ENCODE data around the gene ACCSL. TPM values are rescaled to one million over a fixed set of nuclear protein-coding genes. Genes with fewer than 3 reads are reported as not detected.

Gene ACCSL
- total RNA-seq, 1 experiment from 2014 or later = not detected

- in situ Hi-C loops (cut with HindIII; ENCODE audit: low sequenced_read_pairs) = no loop called here
- DNase-seq (ENCODE audit: low spot score) = no peak
Measured at GRCh38 chr11:44016546-44017442, 31.0 kb upstream of the ACCSL start.

GRCh38 chr11:44017443-44018126 lies 30.2 kb upstream of the ACCSL start:
- in situ Hi-C loops (cut with HindIII; ENCODE audit: low sequenced_read_pairs) = no loop called here
- no peak for DNase-seq (ENCODE audit: low spot score)

GRCh38 chr11:44018127-44018521 lies 29.7 kb upstream of the ACCSL start:
- DNase-seq (ENCODE audit: low spot score) = no peak
- in situ Hi-C loops (cut with HindIII; ENCODE audit: low sequenced_read_pairs) = no loop called here

GRCh38 chr11:44018829-44019228 lies 29.0 kb upstream of the ACCSL start:
- in situ Hi-C loops (cut with HindIII; ENCODE audit: low sequenced_read_pairs) = no loop called here
- DNase-seq (ENCODE audit: low spot score) = no peak

GRCh38 chr11:44024977-44025376 lies 22.8 kb upstream of the ACCSL start:
- in situ Hi-C loops (cut with HindIII; ENCODE audit: low sequenced_read_pairs) = no loop called here
- no peak for DNase-seq (ENCODE audit: low spot score)

- DNase-seq (ENCODE audit: low spot score) = no peak
- in situ Hi-C loops (cut with HindIII; ENCODE audit: low sequenced_read_pairs) = no loop called here
Measured at GRCh38 chr11:44025727-44026126, 22.1 kb upstream of the ACCSL start.

- in situ Hi-C loops (cut with HindIII; ENCODE audit: low sequenced_read_pairs) = no loop called here
Measured at GRCh38 chr11:44028401-44028800, 19.4 kb upstream of the ACCSL start.

GRCh38 chr11:44028816-44029506 lies 18.8 kb upstream of the ACCSL start:
- in situ Hi-C loops (cut with HindIII; ENCODE audit: low sequenced_read_pairs) = no loop called here
- DNase-seq (ENCODE audit: low spot score) = no peak

More at GRCh38 chr11:44028401-44028800, 19.4 kb upstream of the ACCSL start:
- DNase-seq (ENCODE audit: low spot score) = no peak

GRCh38 chr11:44029507-44029845 lies 18.3 kb upstream of the ACCSL start:
- in situ Hi-C loops (cut with HindIII; ENCODE audit: low sequenced_read_pairs) = no loop called here
- DNase-seq (ENCODE audit: low spot score) = no peak

GRCh38 chr11:44029977-44030911 lies 17.5 kb upstream of the ACCSL start:
- DNase-seq (ENCODE audit: low spot score) = no peak
- in situ Hi-C loops (cut with HindIII; ENCODE audit: low sequenced_read_pairs) = no loop called here

- in situ Hi-C loops (cut with HindIII; ENCODE audit: low sequenced_read_pairs) = no loop called here
- DNase-seq (ENCODE audit: low spot score) = no peak
Measured at GRCh38 chr11:44030996-44031395, 16.8 kb upstream of the ACCSL start.

GRCh38 chr11:44031549-44031948 lies 16.2 kb upstream of the ACCSL start:
- no peak for DNase-seq (ENCODE audit: low spot score)
- in situ Hi-C loops (cut with HindIII; ENCODE audit: low sequenced_read_pairs) = no loop called here

- in situ Hi-C loops (cut with HindIII; ENCODE audit: low sequenced_read_pairs) = no loop called here
Measured at GRCh38 chr11:44032299-44033085, 15.3 kb upstream of the ACCSL start.

GRCh38 chr11:44033411-44033850 lies 14.3 kb upstream of the ACCSL start:
- peak; percentile 20 for DNase-seq (ENCODE audit: low spot score)
- in situ Hi-C loops (cut with HindIII; ENCODE audit: low sequenced_read_pairs) = no loop called here

More at GRCh38 chr11:44032299-44033085, 15.3 kb upstream of the ACCSL start:
- DNase-seq (ENCODE audit: low spot score) = no peak

- no peak for DNase-seq (ENCODE audit: low spot score)
Measured at GRCh38 chr11:44033856-44034255, 13.9 kb upstream of the ACCSL start.

GRCh38 chr11:44034639-44035038 lies 13.1 kb upstream of the ACCSL start:
- DNase-seq (ENCODE audit: low spot score) = no peak
- in situ Hi-C loops (cut with HindIII; ENCODE audit: low sequenced_read_pairs) = no loop called here

More at GRCh38 chr11:44033856-44034255, 13.9 kb upstream of the ACCSL start:
- in situ Hi-C loops (cut with HindIII; ENCODE audit: low sequenced_read_pairs) = no loop called here

- DNase-seq (ENCODE audit: low spot score) = peak; percentile 90
- in situ Hi-C loops (cut with HindIII; ENCODE audit: low sequenced_read_pairs) = no loop called here
Measured at GRCh38 chr11:44036811-44037657, 10.7 kb upstream of the ACCSL start.
